ENCODE measurements around the gene KCNJ11. TPM values are rescaled to one million over a fixed set of nuclear protein-coding genes. Genes with fewer than 3 reads are reported as not detected.

Gene KCNJ11
- total RNA-seq, 3 donors from 2014 or later: 0.80 to 5.0 (median 4.9) TPM

DNA sequence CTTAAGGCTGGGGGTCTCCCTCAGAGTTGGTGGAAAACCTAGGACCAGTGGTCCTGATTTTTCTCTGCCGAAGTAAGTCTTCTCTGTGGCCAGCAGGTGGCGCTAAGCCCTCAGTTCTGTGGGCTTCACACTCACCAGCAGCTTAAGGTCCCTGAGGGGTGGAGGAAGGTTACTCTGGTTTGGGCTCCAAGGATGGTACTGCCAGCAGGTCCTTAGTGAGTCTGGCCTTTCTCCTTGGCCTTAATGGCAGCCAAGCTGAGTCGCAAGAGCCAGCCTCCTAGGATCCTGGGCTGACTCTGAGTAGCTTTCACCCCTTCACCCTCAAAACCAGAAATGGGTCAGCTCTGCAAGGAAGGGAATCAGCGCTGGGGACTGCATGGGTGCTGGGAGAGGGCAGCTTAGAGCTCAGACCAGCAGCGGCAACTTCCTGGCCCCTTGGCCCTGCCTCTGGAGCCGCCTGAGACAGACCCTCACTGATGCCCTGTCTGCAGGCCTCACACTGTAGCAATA, 4.4 kb downstream of the KCNJ11 start:
- Histone ChIP-seq H3K27ac (no peak overlapping the region), H3K4me1 (no peaks in the 10 kb centered on the region), H3K4me3 (no peak overlapping the region), H3K9me3 (no peaks in the 10 kb centered on the region), H3K27me3 (no peaks in the 10 kb centered on the region), H3K36me3 (no peaks in the 10 kb centered on the region)
- DNase-seq (ENCODE audit: low spot score in 2 of 2): peak in 1 of 2 donors; percentile 77
- TF ChIP-seq, protein P1, sequence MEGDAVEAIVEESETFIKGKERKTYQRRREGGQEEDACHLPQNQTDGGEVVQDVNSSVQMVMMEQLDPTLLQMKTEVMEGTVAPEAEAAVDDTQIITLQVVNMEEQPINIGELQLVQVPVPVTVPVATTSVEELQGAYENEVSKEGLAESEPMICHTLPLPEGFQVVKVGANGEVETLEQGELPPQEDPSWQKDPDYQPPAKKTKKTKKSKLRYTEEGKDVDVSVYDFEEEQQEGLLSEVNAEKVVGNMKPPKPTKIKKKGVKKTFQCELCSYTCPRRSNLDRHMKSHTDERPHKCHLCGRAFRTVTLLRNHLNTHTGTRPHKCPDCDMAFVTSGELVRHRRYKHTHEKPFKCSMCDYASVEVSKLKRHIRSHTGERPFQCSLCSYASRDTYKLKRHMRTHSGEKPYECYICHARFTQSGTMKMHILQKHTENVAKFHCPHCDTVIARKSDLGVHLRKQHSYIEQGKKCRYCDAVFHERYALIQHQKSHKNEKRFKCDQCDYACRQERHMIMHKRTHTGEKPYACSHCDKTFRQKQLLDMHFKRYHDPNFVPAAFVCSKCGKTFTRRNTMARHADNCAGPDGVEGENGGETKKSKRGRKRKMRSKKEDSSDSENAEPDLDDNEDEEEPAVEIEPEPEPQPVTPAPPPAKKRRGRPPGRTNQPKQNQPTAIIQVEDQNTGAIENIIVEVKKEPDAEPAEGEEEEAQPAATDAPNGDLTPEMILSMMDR (IDR thresholded peaks at IDR 0.05): peak; percentile 65 to 91 (median 83)
- TF ChIP-seq POLR2AphosphoS5 (IDR thresholded peaks at IDR 0.05): no peak
- intact Hi-C loops (cut with DNase I; ENCODE audit: low total_unique reads): no loop called here

DNA sequence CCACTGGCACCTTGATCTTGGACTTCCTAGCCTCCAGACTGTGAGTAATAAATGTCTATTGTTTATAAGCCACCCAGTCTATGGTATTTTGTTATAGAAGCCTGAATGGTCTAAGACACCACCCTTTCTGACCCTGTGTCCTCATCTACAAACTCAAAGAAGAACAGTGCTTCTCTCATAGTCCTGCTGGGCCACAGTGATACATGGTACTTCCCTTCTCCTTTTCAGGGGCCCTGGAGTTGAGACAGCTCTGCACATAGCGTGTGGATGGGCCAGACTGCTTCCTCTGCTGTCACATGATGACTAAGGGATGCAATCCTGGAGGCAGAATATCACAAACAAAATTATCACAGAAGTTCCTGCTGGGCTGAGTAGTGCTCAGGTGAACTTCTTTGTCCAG, 5.0 kb downstream of the KCNJ11 start:
- no peaks in the 10 kb centered on the region for H3K27me3 ChIP-seq
- peaks cover 0 to 5% of the 10 kb centered on the region in 2 donors for H3K9me3 ChIP-seq
- DNase-seq (ENCODE audit: low spot score in 2 of 2): no peak
- no peak for TF ChIP-seq POLR2AphosphoS5 (IDR thresholded peaks at IDR 0.05)
- no peak for TF ChIP-seq POLR2A (IDR thresholded peaks at IDR 0.05)
- no peaks in the 10 kb centered on the region for H3K36me3 ChIP-seq
- intact Hi-C loops (cut with DNase I; ENCODE audit: low total_unique reads): no loop called here
- H3K27ac ChIP-seq: no peak overlapping the region
- no peak overlapping the region for H3K4me3 ChIP-seq
- no peaks in the 10 kb centered on the region for H3K4me1 ChIP-seq

DNA sequence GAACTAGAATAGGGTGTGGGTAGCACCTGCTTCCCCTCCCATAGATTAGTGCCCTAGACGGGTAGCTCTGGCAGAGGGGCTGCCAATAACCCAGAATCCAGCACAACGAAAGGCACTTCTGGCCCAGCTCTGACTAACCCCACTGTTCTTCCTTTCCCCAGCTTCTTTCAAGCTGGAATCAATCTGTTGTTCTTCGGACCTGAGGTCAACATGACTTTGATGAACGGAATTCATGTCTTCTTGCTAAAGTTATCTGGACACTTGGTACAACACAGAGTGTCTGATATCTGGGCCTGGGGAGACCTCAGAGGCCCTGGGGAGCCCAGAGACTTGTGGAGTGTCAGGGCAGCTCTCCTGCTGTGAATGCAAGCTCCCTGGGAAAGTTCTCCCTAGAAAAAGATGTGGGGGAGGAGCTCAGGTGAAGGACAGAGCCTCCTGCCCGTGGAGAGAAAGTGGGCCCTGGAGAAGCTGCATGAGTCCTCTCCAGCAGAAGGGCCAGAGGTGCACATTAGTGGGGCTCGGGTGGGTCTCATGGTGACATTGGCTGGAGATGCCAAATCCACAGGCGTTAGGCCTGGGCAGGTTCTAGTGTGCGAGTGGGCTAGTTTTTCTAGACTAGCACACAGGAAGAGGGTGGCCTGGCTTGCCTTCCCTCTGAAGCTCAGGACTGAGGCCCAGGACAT, 6.3 kb downstream of the KCNJ11 start:
- Histone ChIP-seq H3K36me3 (no peaks in the 10 kb centered on the region), H3K4me1 (no peaks in the 10 kb centered on the region), H3K4me3 (no peak overlapping the region), H3K27me3 (no peaks in the 10 kb centered on the region), H3K9me3 (peaks cover 0 to 8% of the 10 kb centered on the region in 2 donors), H3K27ac (no peak overlapping the region)
- intact Hi-C loops (cut with DNase I; ENCODE audit: low total_unique reads): no loop called here
- no peak for DNase-seq (ENCODE audit: low spot score in 2 of 2)
- TF ChIP-seq POLR2AphosphoS5 (IDR thresholded peaks at IDR 0.05) (no peak), POLR2A (IDR thresholded peaks at IDR 0.05) (no peak)
- TF ChIP-seq, protein P1 (IDR thresholded peaks at IDR 0.05): no peak

DNA sequence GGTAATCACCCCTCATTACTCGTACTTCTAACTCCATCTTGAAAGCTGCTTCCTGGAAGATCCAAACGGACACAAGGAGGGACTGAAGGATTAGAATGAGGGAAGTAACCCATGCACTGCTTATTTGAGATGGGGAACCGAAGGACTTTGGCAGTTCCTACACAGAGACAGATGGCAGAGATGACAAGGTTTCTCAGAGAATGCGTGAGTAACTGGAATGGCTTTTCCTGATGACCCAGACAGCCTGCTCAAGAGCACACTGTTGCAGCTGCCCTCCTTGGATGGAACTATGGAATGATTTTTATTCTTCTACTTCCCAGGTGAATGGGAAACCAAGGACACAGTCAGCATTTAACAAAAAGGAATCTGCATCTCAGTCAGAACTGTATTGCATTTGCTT, 7.3 kb downstream of the KCNJ11 start:
- Histone ChIP-seq H3K27ac (no peak overlapping the region), H3K27me3 (no peaks in the 10 kb centered on the region), H3K4me1 (no peaks in the 10 kb centered on the region), H3K9me3 (peaks cover 0 to 8% of the 10 kb centered on the region in 2 donors), H3K36me3 (no peaks in the 10 kb centered on the region), H3K4me3 (no peak overlapping the region)
- intact Hi-C loops (cut with DNase I; ENCODE audit: low total_unique reads): no loop called here
- DNase-seq (ENCODE audit: low spot score in 2 of 2): no peak
- TF ChIP-seq, protein P1 (IDR thresholded peaks at IDR 0.05): no peak
- no peak for TF ChIP-seq POLR2A (IDR thresholded peaks at IDR 0.05)
- TF ChIP-seq POLR2AphosphoS5 (IDR thresholded peaks at IDR 0.05): no peak

DNA sequence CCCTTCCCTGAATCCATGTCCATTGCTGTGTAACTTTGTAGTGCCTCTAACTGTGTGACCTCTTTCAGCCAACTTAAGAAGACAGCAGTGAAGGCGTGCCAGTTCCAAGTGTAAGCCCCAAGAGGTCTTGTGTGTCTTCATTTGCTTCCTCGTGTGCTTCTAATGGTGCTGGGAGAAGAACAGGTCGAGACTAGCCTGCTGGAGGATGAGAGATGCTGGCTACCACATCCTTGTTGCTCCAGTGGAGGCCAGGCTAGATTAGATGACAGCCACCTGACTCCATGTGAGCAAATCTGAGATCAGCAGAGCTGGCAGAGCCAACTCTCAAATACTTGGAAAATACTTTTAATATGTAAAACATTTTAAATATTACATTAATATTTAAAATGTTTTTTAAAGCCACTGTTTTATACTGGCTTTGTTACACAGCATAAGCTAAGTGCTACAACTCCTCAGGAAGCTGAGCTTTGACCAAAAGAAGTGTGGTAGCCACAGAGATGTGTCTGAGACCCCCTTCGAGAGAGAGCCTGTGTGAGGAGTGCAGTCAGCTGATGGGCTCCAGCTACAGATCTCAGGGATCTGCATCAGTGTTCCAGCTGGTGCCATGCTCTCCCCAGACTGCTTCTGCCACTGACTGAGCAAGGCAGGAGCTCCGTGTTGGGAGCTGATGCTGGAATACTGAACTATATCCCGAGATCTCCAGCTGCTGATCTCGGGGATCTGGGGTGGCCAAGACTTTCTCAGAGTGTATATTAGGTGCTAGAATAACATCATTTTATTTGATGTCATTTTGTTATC, 8.9 kb downstream of the KCNJ11 start:
- Histone ChIP-seq H3K4me1 (no peaks in the 10 kb centered on the region), H3K36me3 (no peaks in the 10 kb centered on the region), H3K27ac (no peak overlapping the region), H3K4me3 (no peak overlapping the region), H3K9me3 (peaks cover 0 to 11% of the 10 kb centered on the region in 2 donors), H3K27me3 (no peaks in the 10 kb centered on the region)
- DNase-seq (ENCODE audit: low spot score in 2 of 2): no peak
- intact Hi-C loops (cut with DNase I; ENCODE audit: low total_unique reads): no loop called here
- TF ChIP-seq POLR2A (IDR thresholded peaks at IDR 0.05) (no peak), POLR2AphosphoS5 (IDR thresholded peaks at IDR 0.05) (no peak)
- TF ChIP-seq, protein P1 (IDR thresholded peaks at IDR 0.05): no peak
